GM21381 (cell line): Measurements from ENCODE around the gene SMIM14.
"Not testable (repeated sequence)": the region's sequence is repeated elsewhere in the genome, so short reads cannot be mapped to it uniquely, and the experiment has no call there.

Source experiments
- ATAC-seq: cut with Tn5 transposase; IDR thresholded peaks from one replicate; pipeline ENCODE4 v1.9.1; 2021; ENCODE audit warnings: mild to moderate bottlenecking, moderate library complexity; ENCODE audit not compliant: unreplicated experiment

The SMIM14 gene

GRCh38 chr4:39638354-39639239 is at the start of gene SMIM14:
SMIM14 (minus strand) TSS chr4:39638865; CDS start chr4:39605145, 33,720 bp downstream.
- peak; percentile 74 for ATAC-seq

- ATAC-seq, result no peak
These were observed 48.3 kb upstream of the SMIM14 start for GRCh38 chr4:39687014-39687413.

DNA sequence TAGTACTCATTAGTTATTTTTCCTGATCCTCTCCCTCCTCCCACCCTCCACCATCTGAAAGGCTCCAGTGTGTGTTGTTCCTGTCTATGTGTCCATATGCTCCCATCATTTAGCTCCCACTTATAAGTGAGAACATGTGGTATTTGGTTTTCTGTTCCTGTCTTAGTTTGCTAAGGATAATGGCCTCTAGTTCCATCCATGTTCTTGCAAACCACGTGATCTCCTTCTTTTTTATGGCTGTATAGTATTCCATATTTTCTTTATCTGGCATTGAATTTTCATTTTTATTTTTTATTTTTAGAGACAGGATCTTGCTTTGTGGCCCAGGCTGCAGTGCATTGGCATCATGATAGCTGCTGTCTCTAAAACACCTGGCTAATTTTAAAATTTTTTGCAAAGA is 47.3 kb upstream of the SMIM14 start:
- ATAC-seq, result no peak

- ATAC-seq, result peak; percentile 74
These were observed 43.5 kb upstream of the SMIM14 start for GRCh38 chr4:39682138-39682537.

DNA sequence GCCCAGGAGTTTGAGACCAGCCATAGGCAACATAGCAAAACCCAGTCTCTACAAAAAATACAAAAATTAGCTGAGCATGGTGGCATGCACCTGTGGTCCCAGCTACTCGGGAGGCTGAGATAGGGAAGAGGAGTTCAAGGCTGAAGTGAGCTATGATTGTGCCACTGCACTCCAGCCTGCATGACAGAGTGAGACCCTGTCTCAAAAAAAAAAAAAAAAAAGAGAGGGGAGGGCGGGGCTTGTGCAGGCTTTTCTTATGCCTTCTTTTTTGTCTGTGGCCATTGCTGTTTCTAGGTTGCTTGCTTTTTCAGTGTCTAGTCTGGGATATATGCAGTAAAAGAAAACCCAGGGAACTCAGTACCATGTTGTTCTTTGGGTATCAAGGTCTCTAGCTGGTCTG is 42.3 kb upstream of the SMIM14 start:
- not testable (repeated sequence) for ATAC-seq

DNA sequence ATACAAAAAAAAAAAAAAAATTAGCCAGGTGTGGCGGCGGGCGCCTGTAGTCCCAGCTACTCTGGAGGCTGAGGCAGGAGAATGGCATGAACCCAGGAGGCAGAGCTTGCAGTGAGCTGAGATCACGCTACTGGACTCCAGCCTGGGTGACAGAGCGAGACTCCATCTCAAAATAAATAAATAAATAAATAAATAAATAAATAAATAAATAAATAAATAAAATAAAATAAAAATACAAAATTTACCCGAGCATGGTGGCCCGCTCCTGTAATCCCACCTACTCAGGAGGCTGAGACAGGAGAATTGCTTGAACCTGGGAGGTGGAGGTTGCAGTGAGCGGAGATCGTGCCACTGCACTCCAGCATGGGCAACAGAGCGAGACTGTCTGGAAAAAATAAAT is 37.0 kb upstream of the SMIM14 start:
- not testable (repeated sequence) for ATAC-seq

DNA sequence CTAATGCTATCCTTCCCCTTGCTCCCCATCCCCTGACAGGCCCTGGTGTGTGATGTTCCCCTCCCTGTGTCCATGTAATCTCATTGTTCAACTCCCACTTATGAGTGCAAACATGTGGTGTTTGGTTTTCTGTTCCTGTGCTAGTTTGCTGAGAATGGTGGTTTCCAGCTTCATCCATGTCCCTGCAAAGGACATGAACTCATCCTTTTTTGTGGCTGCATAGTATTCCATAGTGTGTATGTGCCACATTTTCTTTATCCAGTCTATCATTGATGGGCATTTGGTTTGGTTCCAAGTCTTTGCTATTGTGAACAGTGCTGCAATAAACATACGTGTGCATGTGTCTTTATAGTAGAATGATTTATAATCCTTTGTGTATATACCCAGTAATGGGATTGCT is 31.6 kb upstream of the SMIM14 start:
- not testable (repeated sequence) for ATAC-seq

GRCh38 chr4:39668887-39669286 is 30.2 kb upstream of the SMIM14 start:
- no peak for ATAC-seq

DNA sequence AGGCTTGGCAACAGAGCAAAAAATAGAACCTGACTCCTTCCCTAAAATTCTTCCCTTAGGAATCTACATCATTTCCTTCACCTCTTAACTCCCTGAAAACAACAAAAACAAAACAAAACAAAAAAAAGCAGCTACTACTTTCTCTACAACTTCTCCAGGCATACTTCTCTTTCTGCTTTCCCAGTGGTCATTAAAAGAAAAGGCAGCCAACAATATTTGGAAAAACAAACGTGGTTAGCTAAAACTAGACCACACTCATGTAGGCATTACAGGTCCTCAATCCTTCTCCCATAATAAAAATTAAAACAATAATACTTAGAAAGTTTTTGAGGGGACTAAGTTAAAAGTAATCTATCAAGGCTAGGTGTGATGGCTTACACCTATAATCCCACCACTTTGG is 29.0 kb upstream of the SMIM14 start:
- no peak for ATAC-seq

DNA sequence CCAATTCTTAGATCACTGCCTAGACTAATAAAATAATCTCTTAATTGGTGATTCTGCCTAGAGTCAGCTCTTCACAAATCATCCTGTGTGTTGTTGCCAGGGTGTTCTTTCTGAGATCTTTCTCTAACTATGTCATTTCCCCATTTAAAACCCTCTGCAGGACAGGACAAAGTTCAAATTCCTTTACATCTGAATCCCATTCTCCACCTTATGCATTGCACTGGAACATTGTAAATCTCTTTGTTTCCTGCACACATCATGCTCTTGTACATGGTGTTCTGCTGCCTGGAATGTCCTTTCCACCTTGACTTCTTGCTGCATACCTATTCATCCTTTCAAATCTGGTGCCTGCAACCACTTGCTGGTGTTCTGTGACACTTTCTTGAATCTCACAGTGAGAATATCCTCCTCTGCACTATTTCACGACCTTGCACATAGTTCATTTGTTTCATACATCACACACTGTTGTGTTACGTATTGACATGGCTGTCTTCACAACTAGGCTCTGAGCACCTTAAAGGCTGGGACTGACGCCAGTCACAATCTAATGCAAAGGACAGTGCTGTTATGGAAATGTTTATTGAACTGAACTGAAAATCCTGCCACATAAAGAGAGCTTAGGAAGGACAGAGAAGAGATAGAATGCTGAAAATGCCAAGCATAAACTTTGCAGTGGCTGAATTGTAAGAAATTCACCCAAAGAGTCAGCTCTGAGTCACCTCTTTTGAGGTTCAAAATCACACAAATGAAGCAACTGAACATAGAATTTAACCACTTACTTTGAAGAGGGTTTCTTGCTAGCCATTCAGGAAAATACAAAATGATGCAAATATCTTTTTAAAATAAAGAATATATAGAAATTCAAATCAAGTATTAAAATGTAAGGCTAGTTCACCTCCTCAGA is 26.4 kb upstream of the SMIM14 start:
- no peak for ATAC-seq

GRCh38 chr4:39662683-39663082 is 24.0 kb upstream of the SMIM14 start:
- no peak for ATAC-seq

GRCh38 chr4:39660757-39661156 is 22.1 kb upstream of the SMIM14 start:
- ATAC-seq, result no peak

GRCh38 chr4:39660045-39660444 is 21.4 kb upstream of the SMIM14 start:
- ATAC-seq, result no peak

- ATAC-seq, result no peak
These were observed 20.1 kb upstream of the SMIM14 start for GRCh38 chr4:39658756-39659155.

GRCh38 chr4:39657465-39657864 is 18.8 kb upstream of the SMIM14 start:
- ATAC-seq, result peak; percentile 88

- not testable (repeated sequence) for ATAC-seq
These were observed 18.0 kb upstream of the SMIM14 start for GRCh38 chr4:39656638-39657037.

DNA sequence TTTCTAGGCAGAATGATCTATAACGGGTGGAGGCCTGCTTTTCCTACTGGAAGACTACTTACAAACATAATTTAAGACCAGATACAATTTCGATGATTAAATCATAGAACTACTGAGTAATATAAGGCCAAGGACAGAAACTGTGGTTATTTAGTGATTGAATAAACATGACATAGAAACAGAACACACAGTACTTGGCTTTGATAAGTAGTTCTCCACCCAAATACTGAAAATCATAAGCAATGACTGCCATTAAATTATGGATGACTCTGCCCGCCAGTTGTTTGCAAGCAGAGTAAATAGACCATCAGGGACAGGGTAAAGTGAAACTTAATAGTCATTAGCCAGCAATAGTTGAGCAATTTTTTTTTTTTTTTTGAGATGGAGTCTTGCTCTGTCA is 17.2 kb upstream of the SMIM14 start:
- no peak for ATAC-seq

DNA sequence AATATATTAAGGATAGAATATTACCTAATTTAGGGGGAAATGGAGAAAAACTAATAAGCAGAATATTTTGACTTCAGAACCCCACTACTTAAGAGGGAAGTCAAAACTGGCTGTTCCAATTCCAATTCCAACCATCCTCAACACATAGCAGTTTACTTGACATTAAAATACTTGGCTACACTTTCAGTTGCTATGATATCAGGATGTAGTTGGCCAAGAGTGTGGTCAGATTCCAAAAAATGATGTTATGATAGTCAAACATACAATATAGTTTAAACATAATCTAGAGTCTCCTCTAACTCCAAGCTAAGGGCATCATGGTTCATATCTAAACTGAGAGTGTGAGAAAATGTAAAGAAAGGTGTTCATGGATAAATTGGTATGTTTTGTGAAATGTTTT is 16.5 kb upstream of the SMIM14 start:
- ATAC-seq, result no peak

GRCh38 chr4:39651586-39651985 is 12.9 kb upstream of the SMIM14 start:
- ATAC-seq, result not testable (repeated sequence)

GRCh38 chr4:39649639-39650265 is 11.1 kb upstream of the SMIM14 start:
- ATAC-seq, result no peak
